Fibroblast of the aortic adventitia (primary cell): ENCODE data around the gene FGD2. TPM values are rescaled to one million over a fixed set of nuclear protein-coding genes. Genes with fewer than 3 reads are reported as not detected.

Experiments used
- DNase-seq: peaks from one replicate; pipeline ENCODE4 v3.0.0-alpha.2; 2010; ENCODE audit warnings: low read depth
- H3K4me3 ChIP-seq: 2 replicates; pipeline ENCODE4 v1.5.1; 2011; ENCODE audit warnings: low read depth, mild to moderate bottlenecking, control low read depth, low read length, moderate library complexity
- total RNA-seq: library from RNA; depleted of rRNA; stranded (reverse); fragments of >200 nt; gene quantifications from 2 replicates; pipeline ENCODE4 v1.2.3, GENCODE V29; 2012; ENCODE audit warnings: low replicate concordance
- TF ChIP-seq, protein P1 (sequence below): IDR thresholded peaks from 2 replicates; pipeline ENCODE4 v1.5.1; 2011; ENCODE audit warnings: mild to moderate bottlenecking, low read length, control low read depth, inconsistent platforms; ENCODE audit not compliant: insufficient read depth

FGD2 gene
- total RNA-seq, 1 donor, result not detected

DNA sequence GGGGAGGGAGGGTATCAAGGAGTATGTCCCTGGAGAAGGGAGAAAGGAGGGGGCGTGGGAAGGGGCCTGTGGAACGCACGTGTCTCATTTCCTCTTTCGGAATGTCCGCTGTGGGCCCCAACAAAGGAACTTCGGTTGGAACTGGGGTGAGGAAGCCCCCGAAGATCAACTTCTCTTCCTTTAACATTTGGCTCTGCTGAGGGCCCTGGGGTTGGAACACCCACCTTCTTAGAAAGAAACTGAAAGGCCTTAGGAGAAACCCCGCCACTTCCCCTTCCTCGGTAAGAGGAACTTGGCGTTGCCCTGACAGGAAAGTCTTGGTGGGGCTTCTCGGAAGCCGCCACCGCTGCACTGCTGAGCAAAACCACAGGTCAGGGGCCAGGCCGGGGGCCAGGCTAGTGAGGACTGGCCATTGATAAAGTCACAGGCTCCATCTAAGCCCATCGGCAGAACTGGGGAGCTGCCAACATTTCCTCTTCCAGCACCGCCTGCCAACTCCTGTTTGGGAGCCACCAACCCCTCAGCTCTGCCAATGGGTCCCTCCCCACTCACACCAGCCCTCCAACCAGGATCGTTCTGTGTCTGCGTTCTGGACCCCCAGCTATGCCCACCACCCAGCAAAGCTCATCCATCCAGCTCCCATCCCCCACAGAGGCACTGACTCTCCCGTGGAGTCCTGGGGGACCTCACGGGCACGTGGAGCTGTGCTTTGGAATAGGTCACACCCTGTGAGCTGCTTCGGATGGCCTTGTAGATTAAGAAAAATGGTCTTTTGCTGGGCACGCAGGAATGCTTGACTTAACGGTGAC lies 44.8 kb downstream of the FGD2 start:
- no peak overlapping the region for H3K4me3 ChIP-seq
- TF ChIP-seq, protein P1, sequence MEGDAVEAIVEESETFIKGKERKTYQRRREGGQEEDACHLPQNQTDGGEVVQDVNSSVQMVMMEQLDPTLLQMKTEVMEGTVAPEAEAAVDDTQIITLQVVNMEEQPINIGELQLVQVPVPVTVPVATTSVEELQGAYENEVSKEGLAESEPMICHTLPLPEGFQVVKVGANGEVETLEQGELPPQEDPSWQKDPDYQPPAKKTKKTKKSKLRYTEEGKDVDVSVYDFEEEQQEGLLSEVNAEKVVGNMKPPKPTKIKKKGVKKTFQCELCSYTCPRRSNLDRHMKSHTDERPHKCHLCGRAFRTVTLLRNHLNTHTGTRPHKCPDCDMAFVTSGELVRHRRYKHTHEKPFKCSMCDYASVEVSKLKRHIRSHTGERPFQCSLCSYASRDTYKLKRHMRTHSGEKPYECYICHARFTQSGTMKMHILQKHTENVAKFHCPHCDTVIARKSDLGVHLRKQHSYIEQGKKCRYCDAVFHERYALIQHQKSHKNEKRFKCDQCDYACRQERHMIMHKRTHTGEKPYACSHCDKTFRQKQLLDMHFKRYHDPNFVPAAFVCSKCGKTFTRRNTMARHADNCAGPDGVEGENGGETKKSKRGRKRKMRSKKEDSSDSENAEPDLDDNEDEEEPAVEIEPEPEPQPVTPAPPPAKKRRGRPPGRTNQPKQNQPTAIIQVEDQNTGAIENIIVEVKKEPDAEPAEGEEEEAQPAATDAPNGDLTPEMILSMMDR, result no peak
- DNase-seq, result no peak

DNA sequence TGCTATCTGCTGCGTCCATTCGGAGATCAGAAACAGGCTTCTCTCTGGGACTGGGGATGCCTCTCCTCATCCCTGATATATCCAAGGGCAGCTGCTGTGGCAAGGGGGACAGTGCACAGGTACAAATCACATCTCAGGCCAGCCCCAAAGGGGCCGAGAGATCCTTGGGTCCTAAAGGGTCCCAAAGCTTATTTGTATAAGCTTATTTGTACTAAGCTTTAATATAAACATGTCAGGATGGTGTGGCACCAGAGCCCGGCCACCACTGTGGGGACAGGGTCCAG lies 45.3 kb downstream of the FGD2 start:
- no peak overlapping the region for H3K4me3 ChIP-seq
- TF ChIP-seq, protein P1, result no peak
- no peak for DNase-seq

DNA sequence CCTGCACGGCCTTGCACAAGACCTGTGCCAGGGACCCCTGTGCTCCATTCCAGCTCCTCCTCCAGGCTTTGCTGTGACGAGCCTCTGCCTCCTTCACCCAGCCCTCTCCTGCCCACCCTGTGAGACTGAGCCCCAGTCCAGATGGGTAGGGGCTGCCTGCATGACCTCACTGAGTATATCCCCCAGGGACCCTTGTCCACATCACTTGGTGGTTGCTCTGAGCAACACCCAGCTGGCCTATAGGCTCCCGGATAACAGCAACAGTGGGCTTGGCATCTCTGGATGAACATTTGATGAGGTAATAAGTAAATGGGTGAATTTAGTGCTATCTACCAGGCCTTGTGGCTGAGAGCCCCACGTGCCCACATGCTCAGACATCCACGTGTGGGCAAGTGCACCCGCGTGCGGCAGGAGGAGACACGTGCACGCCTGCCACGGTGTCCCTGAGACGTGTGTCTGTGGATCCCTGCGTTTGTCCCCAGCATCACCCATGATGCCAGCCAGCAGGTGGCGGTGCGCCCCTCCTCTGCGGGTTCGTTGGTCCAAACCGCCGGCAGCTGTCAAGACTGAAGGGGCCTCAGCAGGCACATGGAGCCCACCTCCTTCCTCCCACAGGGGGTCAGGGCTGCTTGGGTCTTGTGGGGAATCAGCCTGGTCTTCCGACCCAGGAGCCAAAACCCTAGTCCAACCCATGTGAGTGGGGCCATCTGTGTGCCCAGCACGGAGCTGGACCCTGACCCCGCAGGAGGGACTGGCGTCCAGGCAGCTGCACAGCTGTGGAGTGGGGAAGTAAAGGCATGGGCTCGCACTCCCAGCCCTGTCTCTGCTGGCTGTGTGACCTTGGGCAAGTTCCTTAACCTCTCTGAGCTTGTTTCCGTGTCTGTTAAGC lies 45.9 kb downstream of the FGD2 start:
- DNase-seq, result peak; percentile 66
- H3K4me3 ChIP-seq, result no peak overlapping the region
- TF ChIP-seq, protein P1, result peak; percentile 87

DNA sequence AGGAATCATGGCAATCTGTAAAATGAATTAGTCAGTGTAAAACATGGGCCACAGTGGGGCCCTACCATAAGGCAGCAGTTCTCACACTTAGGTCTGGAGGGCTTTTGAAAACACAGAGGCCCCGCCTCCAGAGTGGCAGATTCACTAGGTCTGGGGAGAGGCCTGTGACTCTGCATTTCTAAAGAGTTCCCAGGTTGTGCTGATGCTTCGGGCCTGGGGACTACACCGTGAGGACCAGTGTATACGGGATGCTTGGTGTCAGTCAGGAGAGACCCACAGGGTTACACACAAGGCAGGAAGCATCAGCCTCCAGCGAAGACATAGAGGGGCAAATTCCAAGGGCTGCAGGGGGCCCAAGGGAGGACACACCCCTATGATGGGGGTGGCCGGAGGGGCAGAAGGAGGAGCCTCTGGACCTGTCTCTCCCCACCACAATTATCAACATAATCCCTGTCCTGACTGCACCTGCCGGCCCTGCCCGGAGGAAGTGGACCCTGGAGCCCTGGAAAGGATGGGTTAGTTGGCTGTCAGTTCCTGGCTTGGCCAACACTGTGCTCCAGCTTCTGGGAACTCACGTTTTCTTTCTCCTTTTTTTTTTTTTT lies 46.7 kb downstream of the FGD2 start:
- no peak for DNase-seq
- no peak overlapping the region for H3K4me3 ChIP-seq
- TF ChIP-seq, protein P1, result no peak

DNA sequence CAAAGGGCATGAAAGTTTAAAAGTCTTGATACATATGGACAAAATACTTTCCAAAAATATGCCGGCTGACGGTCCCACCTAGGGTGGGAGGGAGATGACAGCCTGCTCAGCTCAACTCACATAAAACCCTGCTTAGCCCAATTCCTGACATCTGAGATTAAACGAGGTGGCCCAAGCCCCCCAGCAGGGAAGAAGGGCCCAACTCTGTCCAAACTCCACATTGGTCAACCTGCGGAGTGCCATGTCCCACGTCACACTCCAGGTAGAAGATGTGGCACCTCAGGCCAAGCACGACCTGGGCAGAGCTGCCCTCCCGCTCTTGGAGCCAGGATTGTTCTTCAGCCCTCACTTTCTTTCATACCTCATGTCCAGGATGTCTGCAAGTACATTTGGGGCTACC lies 48.2 kb downstream of the FGD2 start:
- DNase-seq, result no peak
- no peak overlapping the region for H3K4me3 ChIP-seq
- TF ChIP-seq, protein P1, result no peak

DNA sequence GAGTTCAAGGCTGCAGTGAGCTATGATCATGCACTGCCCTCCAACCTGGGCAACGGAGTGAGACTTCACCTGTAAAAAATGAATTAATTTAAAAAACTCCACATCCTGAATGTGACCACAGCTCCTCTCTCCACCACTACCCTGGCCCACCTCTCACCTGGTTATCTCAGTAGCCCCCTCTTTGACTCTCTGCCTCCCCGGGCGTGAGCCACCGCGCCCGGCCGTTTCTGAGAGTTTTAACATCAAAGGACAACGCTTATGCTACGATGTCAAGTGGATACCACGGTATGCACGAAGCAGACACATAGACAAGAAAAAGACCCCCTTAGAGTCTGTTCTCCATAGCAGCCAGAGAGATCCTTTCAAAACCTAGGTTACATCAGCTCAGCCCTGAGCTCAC lies 48.7 kb downstream of the FGD2 start:
- DNase-seq, result no peak
- TF ChIP-seq, protein P1, result no peak
- no peak overlapping the region for H3K4me3 ChIP-seq
